HT-29 (cell line): Measurements from ENCODE around the gene OR2T29. TPM values are rescaled to one million over a fixed set of nuclear protein-coding genes. Genes with fewer than 3 reads are reported as not detected.
"Not testable (repeated sequence)": the region's sequence is repeated elsewhere in the genome, so short reads cannot be mapped to it uniquely, and the experiment has no call there.

Experiments
- DNase-seq: peaks from one replicate; pipeline ENCODE4 v3.0.0-alpha.2; 2015; ENCODE audit warnings: low spot score
- small RNA-seq: library from RNA; depleted of rRNA; stranded (forward); fragments of <200 nt; gene quantifications from one replicate; pipeline ENCODE3, GENCODE V24; 2014
- total RNA-seq: library from RNA; depleted of rRNA; stranded (reverse); fragments of >200 nt; shearing (Covaris generic); gene quantifications from 2 replicates; pipeline ENCODE4 v1.2.3, GENCODE V29; 2014; rRNA removed

The OR2T29 gene
- total RNA-seq, 1 experiment from 2014 or later: not detected

DNA sequence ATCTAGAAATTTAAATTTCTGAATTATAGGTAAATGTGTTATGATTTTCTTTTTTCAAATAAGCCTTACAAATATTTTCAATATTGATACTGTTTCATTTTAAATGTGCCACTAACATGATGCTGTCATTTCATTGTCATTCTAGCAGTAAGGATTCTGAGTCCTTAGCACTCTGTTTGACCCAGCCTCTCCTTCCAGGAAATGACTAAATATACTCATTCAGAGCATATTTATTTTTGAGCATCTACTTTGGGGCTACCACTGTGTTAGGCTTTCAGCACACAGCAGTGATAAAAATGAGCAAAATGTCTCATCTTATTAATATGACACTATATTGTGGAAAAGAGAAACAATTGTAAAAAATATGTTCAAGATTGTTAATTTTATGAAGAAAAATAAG, 52.4 kb downstream of the OR2T29 start:
- DNase-seq: not testable (repeated sequence)

- DNase-seq: not testable (repeated sequence)
Measured at GRCh38 chr1:248507773-248508172, 54.8 kb downstream of the OR2T29 start, which contains the start of gene OR2G6. OR2G6 (plus strand) TSS chr1:248508073; CDS start chr1:248521647, 13,574 bp downstream.

Small RNA genes within 50 kb of the gene (small RNA-seq; reads per million reads assigned to genes)
- gene RF00019: not detected

Other genes with a start within 250 kb of the OR2T29 start
- gene OR2M7, start 238.2 kb downstream of the OR2T29 start, total RNA-seq: not detected in 2 replicates
- not detected in 2 replicates for gene OR14C36, start 214.0 kb downstream of the OR2T29 start, total RNA-seq
- gene OR2T4, start 201.1 kb downstream of the OR2T29 start, total RNA-seq: not detected in 2 replicates
- not detected in 2 replicates for gene OR2T6, start 187.0 kb downstream of the OR2T29 start, total RNA-seq
- gene OR2T1, start 159.7 kb downstream of the OR2T29 start, total RNA-seq: not detected in 2 replicates
- not detected in 2 replicates for gene OR2T2, start 117.1 kb downstream of the OR2T29 start, total RNA-seq
- gene OR2T3, start 89.4 kb downstream of the OR2T29 start, total RNA-seq: not detected in 2 replicates
- not detected in 2 replicates for gene OR2T5, start 74.2 kb downstream of the OR2T29 start, total RNA-seq
- gene OR2G6, start 54.7 kb downstream of the OR2T29 start, total RNA-seq: not detected in 2 replicates
- gene OR2T34, start 12.0 kb upstream of the OR2T29 start, total RNA-seq: not detected in 2 replicates
- gene OR2T10, start 34.9 kb upstream of the OR2T29 start, total RNA-seq: not detected in 2 replicates
- gene OR2T11, start 72.3 kb upstream of the OR2T29 start, total RNA-seq: not detected in 2 replicates
- not detected in 2 replicates for gene OR2T35, start 82.5 kb upstream of the OR2T29 start, total RNA-seq
- gene OR2T27, start 92.8 kb upstream of the OR2T29 start, total RNA-seq: not detected in 2 replicates
- gene OR14I1, start 140.0 kb upstream of the OR2T29 start, total RNA-seq: not detected in 2 replicates
- 2.4 TPM in 1 of 2 replicates, not detected in the other for gene LYPD8, start 193.0 kb upstream of the OR2T29 start, total RNA-seq